H1 (cell line): Measurements from ENCODE around the gene SPTBN4. TPM values are rescaled to one million over a fixed set of nuclear protein-coding genes. Genes with fewer than 3 reads are reported as not detected.
A peak's percentile ranks its signal among the peaks of the same experiment; 100 is the strongest.

Experiments
- CTCF ChIA-PET: fragments of 300-600 bp; sonication (Branson Sonifier 250); formaldehyde crosslinking; loops from one replicate; lab custom pipeline; 2021; ENCODE audit not compliant: partially characterized antibody; lab: Charles Lee
- POLR2A ChIA-PET: fragments of 300-600 bp; sonication (Branson Sonifier 250); formaldehyde crosslinking; loops from one replicate; lab custom pipeline; 2021; ENCODE audit warnings: inconsistent platforms; ENCODE audit not compliant: partially characterized antibody; lab: Charles Lee
- DNase-seq, 2 experiments: peaks; one replicate each; pipeline versions ENCODE4 v3.0.0 to v3.0.0-alpha.2; 2010 to 2022; ENCODE audit warnings: low spot score in 2 of 2, low read depth in 1 of 2, mixed read lengths in 1 of 2
- FAIRE-seq: peaks from 2 replicates; lab custom pipeline; 2011; peaks lifted over from hg19 to GRCh38; lab: Jason Lieb, UNC
- H2AFZ ChIP-seq: 2 replicates; pipeline ENCODE4 v1.8.1; 2012; ENCODE audit warnings: low read length, inconsistent platforms
- H2AK5ac ChIP-seq: 2 replicates; pipeline ENCODE4 v1.6.1; 2013; ENCODE audit warnings: low read depth, low read length
- H2BK120ac ChIP-seq: replicated peaks from 2 replicates; pipeline ENCODE3; 2013; ENCODE audit warnings: low read depth, low read length, inconsistent platforms
- H2BK12ac ChIP-seq: 2 replicates; pipeline ENCODE4 v1.6.1; 2013; ENCODE audit warnings: low read depth, low read length
- H2BK15ac ChIP-seq: 2 replicates; pipeline ENCODE4 v1.6.1; 2013; ENCODE audit warnings: low read length
- H2BK20ac ChIP-seq: 2 replicates; pipeline ENCODE4 v1.6.1; 2013; ENCODE audit warnings: low read length
- H2BK5ac ChIP-seq: 2 replicates; pipeline ENCODE4 v1.6.1; 2013; ENCODE audit warnings: low read depth, low read length
- H3K14ac ChIP-seq: 2 replicates; pipeline ENCODE4 v1.6.1; 2013; ENCODE audit warnings: inconsistent platforms; ENCODE audit not compliant: insufficient read length
- H3K18ac ChIP-seq: 2 replicates; pipeline ENCODE4 v1.6.1; 2013; ENCODE audit warnings: low read length; ENCODE audit errors: extremely low read depth
- H3K23ac ChIP-seq: 2 replicates; pipeline ENCODE4 v1.6.1; 2013; ENCODE audit warnings: inconsistent platforms; ENCODE audit not compliant: insufficient read length
- H3K23me2 ChIP-seq: 2 replicates; pipeline ENCODE4 v1.6.1; 2013; ENCODE audit warnings: low read depth, low read length
- H3K27ac ChIP-seq: 2 replicates; pipeline ENCODE4 v1.6.1; 2011; ENCODE audit warnings: low read depth, low read length, inconsistent platforms
- H3K27me3 ChIP-seq, 4 experiments: replicated peaks in 1 of 4; 1 replicate in 1 of 4; 2 replicates in 3 of 4; pipeline versions ENCODE4 v1.6.1 to v1.8.1; 2011 to 2013; ENCODE audit warnings: low read length in 3 of 4, mild to moderate bottlenecking in 3 of 4, inconsistent platforms in 2 of 4, mixed read lengths in 2 of 4, moderate library complexity in 1 of 4; ENCODE audit not compliant: control insufficient read depth in 3 of 4, insufficient read depth in 3 of 4; ENCODE audit errors: extremely low read depth in 1 of 4
- H3K36me3 ChIP-seq, 4 experiments: 2 replicates each; pipeline versions ENCODE4 v1.6.1 to v1.8.1; 2011 to 2013; ENCODE audit warnings: mild to moderate bottlenecking in 4 of 4, low read length in 3 of 4, moderate library complexity in 2 of 4, control low read depth in 1 of 4, inconsistent platforms in 1 of 4; ENCODE audit not compliant: insufficient read depth in 4 of 4, control insufficient read depth in 2 of 4
- H3K4ac ChIP-seq: replicated peaks from 2 replicates; pipeline ENCODE3; 2013; ENCODE audit warnings: low read length, low read depth, mixed read lengths, inconsistent platforms; ENCODE audit not compliant: insufficient read length
- H3K4me1 ChIP-seq, 4 experiments: replicated peaks in 1 of 4; 1 replicate in 1 of 4; 2 replicates in 3 of 4; pipeline versions ENCODE4 v1.6.1 to v1.8.1; 2011 to 2013; ENCODE audit warnings: low read length in 3 of 4, inconsistent platforms in 2 of 4, mixed read lengths in 1 of 4; ENCODE audit not compliant: insufficient read depth in 4 of 4, control insufficient read depth in 3 of 4
- H3K4me2 ChIP-seq, 2 experiments: 2 replicates each; pipeline versions ENCODE4 v1.6.1 to v1.8.1; 2011 to 2013; ENCODE audit warnings: low read depth in 2 of 2, low read length in 2 of 2, control low read depth in 1 of 2, inconsistent platforms in 1 of 2, mild to moderate bottlenecking in 1 of 2; ENCODE audit not compliant: insufficient read depth in 1 of 2
- H3K4me3 ChIP-seq, 4 experiments: fragments of 200-600, 300-600 bp in 1 of 4; sonication (generic), shearing (Covaris generic), sonication (Bioruptor Twin) in 1 of 4; 2 replicates each; pipeline versions ENCODE4 v1.5.1 to v1.8.1; 2011 to 2016; ENCODE audit warnings: low read length in 4 of 4, low read depth in 3 of 4, control low read depth in 2 of 4, inconsistent platforms in 2 of 4, mild to moderate bottlenecking in 2 of 4, mixed read lengths in 1 of 4, moderate library complexity in 1 of 4; ENCODE audit not compliant: insufficient read depth in 2 of 4; ENCODE audit errors: extremely low read depth in 1 of 4
- H3K56ac ChIP-seq: replicated peaks from 2 replicates; pipeline ENCODE3; 2013; ENCODE audit warnings: low read depth, mild to moderate bottlenecking, mixed read lengths, low read length, inconsistent platforms; ENCODE audit not compliant: insufficient read length
- H3K79me1 ChIP-seq: 2 replicates; pipeline ENCODE4 v1.6.1; 2013; ENCODE audit warnings: low read depth, low read length, control low read depth
- H3K79me2 ChIP-seq, 2 experiments: 2 replicates each; pipeline versions ENCODE4 v1.6.1 to v1.8.1; 2012 to 2013; ENCODE audit warnings: low read length in 2 of 2, mild to moderate bottlenecking in 2 of 2, inconsistent platforms in 1 of 2; ENCODE audit not compliant: insufficient read depth in 2 of 2, control insufficient read depth in 1 of 2
- H3K9ac ChIP-seq, 4 experiments: replicated peaks in 1 of 4; 1 replicate in 1 of 4; 2 replicates in 3 of 4; pipeline versions ENCODE4 v1.6.1 to v1.8.1; 2011 to 2013; ENCODE audit warnings: low read depth in 3 of 4, low read length in 3 of 4, control low read depth in 2 of 4, mild to moderate bottlenecking in 2 of 4, moderate library complexity in 2 of 4, inconsistent platforms in 1 of 4; ENCODE audit errors: extremely low read depth in 1 of 4
- H3K9me3 ChIP-seq, 2 experiments: 2 replicates each; pipeline versions ENCODE4 v1.6.1 to v1.8.1; 2012 to 2013; ENCODE audit warnings: mild to moderate bottlenecking in 2 of 2, moderate library complexity in 2 of 2, control low read depth in 1 of 2, inconsistent platforms in 1 of 2, low read depth in 1 of 2, low read length in 1 of 2, mixed read lengths in 1 of 2; ENCODE audit not compliant: insufficient read depth in 2 of 2
- H4K20me1 ChIP-seq, 2 experiments: replicated peaks in 1 of 2; 2 replicates each; pipeline versions ENCODE3 to v1.8.1; 2011 to 2013; ENCODE audit warnings: inconsistent platforms in 2 of 2, low read length in 2 of 2, mild to moderate bottlenecking in 1 of 2; ENCODE audit not compliant: insufficient read depth in 2 of 2, control insufficient read depth in 1 of 2
- H4K5ac ChIP-seq: 2 replicates; pipeline ENCODE4 v1.6.1; 2013; ENCODE audit warnings: low read length, low read depth, mixed read lengths, inconsistent platforms; ENCODE audit not compliant: insufficient read length
- H4K8ac ChIP-seq: 2 replicates; pipeline ENCODE4 v1.8.0; 2013; ENCODE audit warnings: mild to moderate bottlenecking, moderate library complexity, low read length, inconsistent platforms; ENCODE audit not compliant: insufficient read depth; ENCODE audit errors: extremely low read depth
- H4K91ac ChIP-seq: replicated peaks from 2 replicates; pipeline ENCODE3; 2013; ENCODE audit warnings: low read length, mixed read lengths, inconsistent platforms; ENCODE audit not compliant: insufficient read length
- ATF3 ChIP-seq: IDR thresholded peaks from 2 replicates; pipeline ENCODE4 v1.6.1; 2011; ENCODE audit warnings: low read depth, mild to moderate bottlenecking, low read length; ENCODE audit not compliant: insufficient read depth
- BACH1 ChIP-seq: IDR thresholded peaks from 2 replicates; pipeline ENCODE4 v1.6.1; 2012; ENCODE audit warnings: low read length, improper control_type of control experiment
- GTF2F1 ChIP-seq: IDR thresholded peaks from 2 replicates; pipeline ENCODE4 v1.6.1; 2012; ENCODE audit warnings: low read depth, low read length, improper control_type of control experiment, borderline replicate concordance
- RAD21 ChIP-seq, 2 experiments: IDR thresholded peaks in 1 of 2; conservative IDR thresholded peaks in 1 of 2; 2 replicates each; pipeline ENCODE4 v1.6.1; 2011; ENCODE audit warnings: low read depth in 2 of 2, low read length in 2 of 2, improper control_type of control experiment in 1 of 2, inconsistent platforms in 1 of 2, mild to moderate bottlenecking in 1 of 2, moderate library complexity in 1 of 2
- RNF2 ChIP-seq: fragments of 200-900, 300-1000 bp; sonication (generic); IDR thresholded peaks from 2 replicates; pipeline ENCODE4 v1.7.1; 2016; ENCODE audit warnings: borderline replicate concordance, low read depth, mild to moderate bottlenecking, antibody characterized with exemption, low read length; ENCODE audit not compliant: poor library complexity, severe bottlenecking; ENCODE audit errors: missing control alignments
- SIN3A ChIP-seq, 2 experiments: IDR thresholded peaks in 1 of 2; conservative IDR thresholded peaks in 1 of 2; 2 replicates each; pipeline ENCODE4 v1.6.1; 2011 to 2012; ENCODE audit warnings: low read length in 2 of 2, improper control_type of control experiment in 1 of 2, low read depth in 1 of 2, mild to moderate bottlenecking in 1 of 2
- USF2 ChIP-seq: IDR thresholded peaks from 2 replicates; pipeline ENCODE4 v1.6.1; 2011; ENCODE audit warnings: low read length, improper control_type of control experiment
- WGBS, 2 experiments: shearing (Covaris generic) in 1 of 2; methylation state at CpG; one replicate each; pipeline versions ENCODE4 v1.1.6 to v1.1.7; 2013 to 2015; ENCODE audit warnings: low lambda C conversion rate in 2 of 2, mixed read lengths in 2 of 2, inconsistent platforms in 1 of 2, low coverage in 1 of 2, missing lambda C conversion rate in 1 of 2; ENCODE audit not compliant: insufficient replicate concordance in 2 of 2, insufficient coverage in 1 of 2, insufficient read length in 1 of 2; ENCODE audit errors: extremely low coverage in 1 of 2, missing lambda C conversion rate in 1 of 2; 5-methylcytosine and 5-hydroxymethylcytosine counted together
- polyA plus RNA-seq, 7 experiments: library from polyadenylated mRNA; depleted of rRNA in 3 of 7; stranded (reverse) in 5 of 7; unstranded in 2 of 7; fragments of >200 nt in 5 of 7; fragments of 200-250 nt in 2 of 7; gene quantifications; 1 replicate in 5 of 7; 2 replicates in 1 of 7; 4 replicates in 1 of 7; pipeline versions ENCODE4 v1.2.1 to v1.2.3, GENCODE V29; 2011 to 2013; ENCODE audit warnings: missing spikeins in 2 of 7, mixed read lengths in 2 of 7
- total RNA-seq: library from RNA; stranded (reverse); fragmentation: NEBNext Ultra II Directional; extraction: Animal tissue kit (Norgen Biotek cat#: 25700); gene quantifications from 2 replicates; pipeline ENCODE4 v1.2.1, GENCODE V29; 2021

The SPTBN4 gene
- total and polyA plus RNA-seq, 2 of the 8 experiments (the other 6 are each of a cell fraction or from before 2014, with no cell fraction given) = 1.9 to 3.0 TPM

DNA sequence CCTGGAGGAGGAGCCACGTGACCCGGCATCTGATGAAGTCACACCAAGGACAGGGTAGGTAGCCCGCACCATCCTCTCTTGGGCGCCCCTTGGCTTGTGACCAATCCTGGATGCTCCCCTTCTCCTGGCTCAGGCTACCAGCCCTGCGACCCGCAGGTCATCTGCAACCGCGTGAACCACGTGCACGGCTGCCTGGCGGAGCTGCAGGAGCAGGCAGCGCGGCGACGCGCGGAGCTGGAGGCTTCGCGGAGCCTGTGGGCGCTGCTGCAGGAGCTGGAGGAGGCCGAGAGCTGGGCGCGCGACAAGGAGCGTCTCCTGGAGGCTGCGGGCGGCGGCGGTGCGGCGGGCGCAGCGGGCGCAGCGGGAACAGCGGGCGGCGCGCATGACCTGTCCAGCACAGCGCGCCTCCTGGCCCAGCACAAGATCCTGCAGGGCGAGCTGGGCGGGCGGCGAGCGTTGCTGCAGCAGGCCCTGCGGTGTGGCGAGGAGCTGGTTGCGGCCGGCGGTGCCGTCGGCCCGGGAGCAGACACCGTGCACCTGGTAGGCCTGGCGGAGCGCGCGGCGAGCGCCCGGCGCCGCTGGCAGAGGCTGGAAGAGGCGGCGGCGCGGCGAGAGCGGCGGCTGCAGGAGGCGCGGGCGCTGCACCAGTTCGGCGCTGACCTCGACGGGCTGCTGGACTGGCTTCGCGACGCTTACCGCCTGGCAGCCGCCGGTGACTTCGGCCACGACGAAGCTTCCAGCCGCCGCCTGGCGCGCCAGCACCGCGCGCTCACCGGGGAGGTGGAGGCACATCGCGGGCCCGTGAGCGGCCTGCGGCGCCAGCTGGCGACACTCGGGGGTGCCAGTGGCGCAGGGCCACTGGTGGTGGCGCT lies 45.9 kb downstream of the SPTBN4 start:
- Histone ChIP-seq H2AFZ (peak overlapping the region; percentile 82; the same call in 1 of the 2 replicates), H3K4ac (no peak overlapping the region), H3K4me2 (peak overlapping the region; percentile 50 to 77), H3K9ac (no peak overlapping the region), H2BK15ac (no peak overlapping the region), H3K79me1 (no peaks in the 10 kb centered on the region), H3K14ac (no peak overlapping the region), H4K91ac (no peak overlapping the region), H3K27ac (no peak overlapping the region), H2BK5ac (no peak overlapping the region), H3K27me3 (peaks cover 30 to 52% (median 44%) of the 10 kb centered on the region in 4 experiments), H4K5ac (no peak overlapping the region), H4K8ac (no peak overlapping the region), H2BK12ac (no peak overlapping the region), H2AK5ac (no peak overlapping the region), H2BK20ac (no peak overlapping the region), H3K56ac (no peak overlapping the region), H3K4me1 (peaks cover 0 to 4% (median 2%) of the 10 kb centered on the region in 4 experiments; a peak in 2 of 7 replicates), H3K23ac (no peak overlapping the region), H4K20me1 (peaks cover 0 to 5% of the 10 kb centered on the region in 2 experiments), H3K23me2 (peaks cover 8% of the 10 kb centered on the region), H2BK120ac (no peak overlapping the region), H3K36me3 (peaks cover 0 to 4% (median 0%) of the 10 kb centered on the region in 4 experiments; a peak in 1 of 8 replicates), H3K79me2 (no peaks in the 10 kb centered on the region), H3K4me3 (peak overlapping the region; percentile 3 to 54 (median 20); a peak in 3 of 8 replicates), H3K9me3 (peaks cover 0 to 5% of the 10 kb centered on the region in 2 experiments; a peak in 2 of 4 replicates), H3K18ac (no peak overlapping the region; the same call in none of the 2 replicates)
- 14% methylated on average over 97 of the region's 105 CpGs; no CpG with 5 or more reads in 1 of the 2 experiments for WGBS, 2 experiments
- ChIA-PET CTCF (interaction anchor here (0.5 to 2.4 kb wide), 12 partner anchors 8 to 122 kb away, joined by 3 to 11 read pairs (median 5); partner anchors contain the start of gene BLVRB), POLR2A (interaction anchor here (0.9 to 1.3 kb wide), 4 partner anchors 11 to 132 kb away, joined by 3 to 4 read pairs (median 4); no protein-coding TSS in a partner anchor)
- FAIRE-seq = no peak
- peak in 1 of 2 experiments; percentile 77 for DNase-seq
- TF ChIP-seq RNF2 (peak; percentile 81), RAD21 (IDR thresholded peaks at IDR 0.05 in 1 of 2, conservative IDR thresholded peaks at IDR 0.05 in 1 of 2; ENCODE audit: low read depth in 2 of 2, low read length in 2 of 2) (no peak), GTF2F1 (no peak), ATF3 (0 out of 2 replicates have a peak, but pooled peaks have one; percentile 20), USF2 (peak; percentile 79), SIN3A (conservative IDR thresholded peaks at IDR 0.05 in 1 of 2, IDR thresholded peaks at IDR 0.05 in 1 of 2; ENCODE audit: low read depth in 1 of 2, low read length in 2 of 2) (no peak), BACH1 (no peak)
